Pancreas (tissue), 10 donors: Measurements from ENCODE around the gene VAMP5. TPM values are rescaled to one million over a fixed set of nuclear protein-coding genes. Genes with fewer than 3 reads are reported as not detected.
"Not testable (repeated sequence)": the region's sequence is repeated elsewhere in the genome, so short reads cannot be mapped to it uniquely, and the experiment has no call there.

Source experiments
- ATAC-seq, 4 donors: fragments of 200-7000 bp; cut with Tn5 transposase; one replicate each; pipeline versions ENCODE4 v1.8.0 to v1.9.1; 2020; ENCODE audit warnings: mild to moderate bottlenecking in 4 of 4, moderate library complexity in 4 of 4
- DNase-seq, 6 donors: peaks; one replicate each; pipeline ENCODE4 v3.0.0-alpha.2; 2020
- FAIRE-seq: peaks from 2 replicates; lab custom pipeline; 2012; peaks lifted over from hg19 to GRCh38; lab: Jason Lieb, UNC
- H3K27ac ChIP-seq, 4 donors: fragments of 200-600 bp; sonication (generic); 1 replicate in 3 of 4; 2 replicates in 1 of 4; pipeline versions ENCODE4 v1.5.0 to v1.8.0; 2020
- H3K27me3 ChIP-seq, 4 donors: fragments of 200-600 bp; one replicate each; pipeline ENCODE4 v1.8.0; 2021
- H3K36me3 ChIP-seq, 3 donors: fragments of 200-600 bp; sonication (generic) in 1 of 3; one replicate each; pipeline versions ENCODE4 v1.5.0 to v1.8.0; 2020 to 2021
- H3K4me1 ChIP-seq, 3 donors: fragments of 200-600 bp; one replicate each; pipeline ENCODE4 v1.8.0; 2021
- H3K4me3 ChIP-seq, 4 donors: fragments of 200-600 bp; sonication (generic) in 2 of 4; one replicate each; pipeline versions ENCODE4 v1.5.0 to v1.8.0; 2020 to 2021
- H3K9me3 ChIP-seq, 4 donors: fragments of 200-600 bp; one replicate each; pipeline ENCODE4 v1.8.0; 2021
- WGBS, 2 donors: extraction: QIAGEN DNeasy Blood & Tissue Kit; methylation state at CpG; one replicate each; pipeline ENCODE4 v1.1.7; 2013; 5-methylcytosine and 5-hydroxymethylcytosine counted together
- intact Hi-C, 3 donors: fragments of 100-400 bp; cut with DNase I; formaldehyde crosslinking; loops; one replicate each; pipeline versions ENCODE4 v1.11.1 to v1.14.2; 2022
- polyA plus RNA-seq, 2 donors: library from polyadenylated mRNA; stranded (reverse); fragments of 200-250 nt; gene quantifications; one replicate each; pipeline ENCODE4 v1.2.3, GENCODE V29; 2013
- total RNA-seq, 6 donors: library from RNA; stranded (reverse); fragmentation: NEBNext Ultra II Directional in 4 of 6; extraction: Animal tissue kit (Norgen Biotek cat#: 25700) in 4 of 6; gene quantifications; one replicate each; pipeline versions ENCODE4 v1.2.1 to v1.2.4, GENCODE V29; 2021 to 2023
- TF ChIP-seq, protein P1 (sequence below), 4 donors: fragments of 200-600 bp; sonication (generic) in 3 of 4; IDR thresholded peaks; one replicate each; pipeline versions ENCODE4 v1.5.0 to v1.8.0; 2021; ENCODE audit warnings: antibody characterized with exemption in 4 of 4
- donor health status: healthy with polysubstance abuse.
- donor health status: DM: no; HTN: no; CAD: no; lungs with moderate emphysema.
- donor health status: DM: no; HTN: no; CAD: no.
- donor health status: control.
- donor health status: control.
- donor health status: Bipolar disorder and iron deficiency.
- donor health status: DM: yes; HTN: yes; CAD: no.
- donor health status: DM: no; HTN: no; CAD: no.
- donor health status: DM: no; HTN: no; CAD: no.
- donor health status: DM: yes; HTN: yes; CAD: no.

VAMP5 gene
- total and polyA plus RNA-seq, 8 donors: 8.3 to 29.5 (median 13.0) TPM

DNA sequence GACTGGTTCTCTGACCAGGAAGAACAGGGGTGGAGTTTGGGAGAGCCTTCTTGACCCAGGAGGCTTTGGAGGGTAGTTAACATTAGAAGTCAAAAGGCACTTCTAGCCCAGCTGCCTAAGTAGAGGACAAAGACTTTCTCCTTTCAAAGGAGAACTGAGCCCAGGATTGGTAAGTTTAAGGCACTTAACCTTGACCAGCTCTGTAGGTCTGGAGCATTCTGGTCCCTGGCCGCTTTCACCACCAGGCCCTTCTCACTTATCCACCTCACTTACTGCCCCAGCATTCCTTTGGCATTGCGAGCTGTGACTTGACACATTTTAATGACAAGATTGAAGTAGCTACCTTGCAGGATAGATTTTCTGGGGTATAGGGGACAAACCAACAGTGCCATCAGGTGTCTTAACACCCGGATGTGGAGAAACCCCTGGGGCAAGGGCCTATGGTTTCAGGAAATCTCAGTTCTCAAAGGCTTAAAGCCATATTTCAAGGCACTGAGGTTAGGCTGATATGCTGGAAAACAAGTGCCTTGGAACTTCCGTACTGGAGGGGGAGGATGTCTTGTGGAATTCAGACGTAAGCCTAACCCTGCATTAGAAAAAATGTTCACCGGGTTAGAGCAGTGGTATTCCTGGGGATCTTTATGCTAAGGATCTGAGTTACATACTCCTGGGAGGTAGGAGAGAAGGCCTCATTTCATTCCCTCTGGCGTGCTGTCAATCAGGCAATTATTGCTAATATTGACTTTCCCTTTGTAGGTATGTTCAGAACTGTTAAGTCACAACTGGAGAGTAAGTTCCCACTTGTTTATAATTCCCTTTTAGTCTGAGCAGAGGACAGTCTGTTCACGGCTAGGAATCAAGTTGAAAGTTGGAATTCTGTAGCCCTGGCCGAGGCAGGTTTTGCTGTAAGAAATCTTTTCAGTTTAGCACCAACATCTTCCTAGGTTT lies 23.3 kb downstream of the VAMP5 start:
- no peak for DNase-seq
- H3K36me3 ChIP-seq: no peaks in the 10 kb centered on the region
- no peak for ATAC-seq
- peaks cover 9 to 34% (median 17%) of the 10 kb centered on the region in 3 donors for H3K4me1 ChIP-seq
- no peak overlapping the region for H3K4me3 ChIP-seq
- no peak overlapping the region for H3K27ac ChIP-seq
- H3K9me3 ChIP-seq: no peaks in the 10 kb centered on the region
- no peak for FAIRE-seq
- TF ChIP-seq, protein P1, sequence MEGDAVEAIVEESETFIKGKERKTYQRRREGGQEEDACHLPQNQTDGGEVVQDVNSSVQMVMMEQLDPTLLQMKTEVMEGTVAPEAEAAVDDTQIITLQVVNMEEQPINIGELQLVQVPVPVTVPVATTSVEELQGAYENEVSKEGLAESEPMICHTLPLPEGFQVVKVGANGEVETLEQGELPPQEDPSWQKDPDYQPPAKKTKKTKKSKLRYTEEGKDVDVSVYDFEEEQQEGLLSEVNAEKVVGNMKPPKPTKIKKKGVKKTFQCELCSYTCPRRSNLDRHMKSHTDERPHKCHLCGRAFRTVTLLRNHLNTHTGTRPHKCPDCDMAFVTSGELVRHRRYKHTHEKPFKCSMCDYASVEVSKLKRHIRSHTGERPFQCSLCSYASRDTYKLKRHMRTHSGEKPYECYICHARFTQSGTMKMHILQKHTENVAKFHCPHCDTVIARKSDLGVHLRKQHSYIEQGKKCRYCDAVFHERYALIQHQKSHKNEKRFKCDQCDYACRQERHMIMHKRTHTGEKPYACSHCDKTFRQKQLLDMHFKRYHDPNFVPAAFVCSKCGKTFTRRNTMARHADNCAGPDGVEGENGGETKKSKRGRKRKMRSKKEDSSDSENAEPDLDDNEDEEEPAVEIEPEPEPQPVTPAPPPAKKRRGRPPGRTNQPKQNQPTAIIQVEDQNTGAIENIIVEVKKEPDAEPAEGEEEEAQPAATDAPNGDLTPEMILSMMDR (IDR thresholded peaks at IDR 0.05): no peak
- H3K27me3 ChIP-seq: no peaks in the 10 kb centered on the region
- 69 to 75% methylated on average over 9 of the region's 9 CpGs for WGBS, 2 donors
- intact Hi-C loops: no loop called here

DNA sequence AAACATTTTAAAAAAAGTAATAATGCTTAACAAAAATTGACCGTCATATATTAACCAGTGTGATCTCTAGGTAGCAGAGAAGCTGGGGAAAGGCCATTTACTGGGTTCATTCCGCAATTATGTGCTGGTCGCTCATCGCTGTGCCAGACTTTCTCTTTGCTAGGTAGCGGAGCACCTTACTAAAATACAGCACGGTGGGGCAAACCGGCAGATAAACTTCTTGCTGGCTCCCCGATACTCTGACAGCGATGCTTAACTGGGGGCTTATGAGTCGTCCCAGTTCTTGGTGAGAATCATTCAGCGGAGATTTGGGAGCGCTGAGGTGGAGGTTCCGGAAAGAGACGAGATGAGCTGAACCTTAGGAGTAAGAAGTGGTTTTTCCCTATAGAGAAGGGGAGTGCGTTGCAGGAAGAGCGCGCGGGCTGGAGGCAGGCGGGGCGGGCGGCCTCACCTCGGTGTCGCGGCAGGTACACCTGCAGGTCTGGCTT lies 27.0 kb downstream of the VAMP5 start:
- DNase-seq (no peak), ATAC-seq (peak in 2 of 4 donors; percentile 36 to 45), FAIRE-seq (no peak)
- peak overlapping the region; percentile 57 to 91 (median 72) for H3K4me3 ChIP-seq
- H3K9me3 ChIP-seq: no peaks in the 10 kb centered on the region
- peaks cover 0 to 17% (median 0%) of the 10 kb centered on the region in 3 donors for H3K4me1 ChIP-seq
- peak overlapping the region; percentile 51 to 78 (median 64) for H3K27ac ChIP-seq
- 2 to 3% methylated on average over 23 to 24 of the region's 24 CpGs for WGBS, 2 donors
- no peaks in the 10 kb centered on the region for H3K27me3 ChIP-seq
- TF ChIP-seq, protein P1 (IDR thresholded peaks at IDR 0.05): no peak
- no peaks in the 10 kb centered on the region for H3K36me3 ChIP-seq
- intact Hi-C loops: no loop called here

DNA sequence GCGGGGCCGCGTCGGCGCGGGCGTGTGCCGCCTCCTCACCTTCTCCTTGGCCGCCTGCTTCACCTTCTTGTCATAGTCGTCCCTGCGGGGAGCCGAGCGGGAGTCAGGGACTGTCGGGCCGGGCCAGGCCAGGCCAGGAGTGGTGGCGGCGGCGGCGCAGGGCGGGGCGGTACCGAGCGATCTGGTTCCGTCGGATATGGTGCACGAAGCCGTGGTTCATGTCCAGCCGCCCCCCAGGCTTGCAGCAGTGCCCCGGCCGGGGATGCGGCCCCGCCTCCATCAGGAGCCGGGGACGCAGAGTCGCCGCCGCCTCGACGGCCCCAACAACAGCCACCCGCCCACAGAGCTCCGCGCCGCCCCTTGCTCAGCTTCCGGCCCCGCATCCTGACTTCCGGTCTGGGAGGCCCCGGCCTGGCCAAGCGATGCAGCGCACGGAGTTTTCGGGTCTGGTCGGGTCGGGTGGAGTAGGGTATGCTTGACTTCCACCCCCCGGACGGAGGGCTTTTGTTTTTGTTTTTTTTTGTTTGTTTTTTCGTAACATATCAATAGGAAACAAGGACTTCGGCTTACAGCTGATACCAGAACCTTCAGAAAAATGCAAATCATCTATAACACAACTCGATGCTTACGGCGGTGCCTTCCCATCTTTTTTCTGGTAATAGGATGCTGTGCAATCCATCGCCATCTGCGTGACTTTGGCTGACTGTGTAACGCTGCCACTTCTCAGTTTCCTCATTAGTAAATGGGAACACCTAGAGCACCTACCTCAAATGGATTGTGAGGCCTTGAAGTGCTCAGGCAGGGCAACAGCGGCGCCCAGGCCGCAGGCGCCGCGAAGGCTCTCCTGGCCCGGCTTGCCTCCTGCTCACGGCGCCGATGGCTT lies 27.7 kb downstream of the VAMP5 start, which contains the start of gene C2orf68:
Gene C2orf68, minus strand, starts transcription at position 362 of the 883 bp plus-strand sequence. Its CDS starts 82 bp downstream, at position 280.
- 7 to 16% methylated on average over 29 to 73 of the region's 73 CpGs for WGBS, 2 donors
- no peaks in the 10 kb centered on the region for H3K27me3 ChIP-seq
- H3K27ac ChIP-seq: peak within 1 kb of the TSS; percentile 51 to 78 (median 64)
- no peak for FAIRE-seq
- peaks cover under 1 to 18% (median 3%) of the 10 kb centered on the region in 3 donors for H3K4me1 ChIP-seq
- H3K4me3 ChIP-seq: peak within 1 kb of the TSS; percentile 57 to 91 (median 72)
- ATAC-seq: peak; percentile 85 to 91 (median 88)
- peak; percentile 87 to 95 (median 90) for DNase-seq
- H3K36me3 ChIP-seq: no peaks in the 10 kb centered on the region
- TF ChIP-seq, protein P1 (IDR thresholded peaks at IDR 0.05): no peak
- intact Hi-C loops: no loop called here
- H3K9me3 ChIP-seq: no peaks in the 10 kb centered on the region

DNA sequence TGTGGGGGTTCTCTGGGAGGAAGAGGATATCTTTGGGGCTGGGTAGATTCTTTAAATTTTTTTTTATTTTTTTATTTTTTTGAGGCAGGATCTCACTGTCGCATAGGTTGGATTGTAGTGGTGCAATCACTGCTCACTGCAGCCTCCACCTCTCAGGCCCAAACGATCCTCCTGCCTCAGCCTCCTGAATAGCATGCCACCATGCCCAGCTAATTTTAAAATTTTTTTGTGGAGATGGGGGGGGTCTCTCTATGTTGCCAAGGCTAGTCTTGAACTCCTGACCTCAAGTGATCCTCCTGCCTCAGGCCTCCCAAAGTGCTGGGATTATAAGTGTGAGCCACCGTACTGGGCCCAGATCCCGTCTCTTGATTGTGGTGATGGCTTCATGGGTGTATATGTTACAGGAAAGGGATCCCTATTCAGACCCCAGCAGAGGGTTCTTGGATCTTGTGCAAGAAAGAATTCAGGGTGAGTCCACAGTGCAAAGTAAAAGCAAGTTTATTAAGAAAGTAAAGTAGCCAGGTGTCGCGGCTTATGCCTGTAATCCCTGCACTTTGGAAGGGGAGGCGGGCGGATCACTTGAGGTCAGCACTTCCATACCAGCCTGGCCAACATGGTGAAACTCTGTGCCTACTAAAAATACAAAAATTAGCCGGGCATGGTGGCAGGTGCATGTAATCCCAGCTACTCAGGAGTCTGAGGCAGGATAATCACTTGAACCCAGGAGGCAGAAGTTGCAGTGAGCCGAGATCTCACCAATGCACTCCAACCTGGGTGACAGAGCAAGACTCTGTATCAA lies 29.7 kb downstream of the VAMP5 start:
- 81 to 87% methylated on average over 10 of the region's 10 CpGs for WGBS, 2 donors
- no peak for ATAC-seq
- Histone ChIP-seq H3K27me3 (no peaks in the 10 kb centered on the region), H3K27ac (no peak overlapping the region), H3K9me3 (no peaks in the 10 kb centered on the region), H3K36me3 (no peaks in the 10 kb centered on the region), H3K4me1 (peaks cover 5 to 23% (median 11%) of the 10 kb centered on the region in 3 donors), H3K4me3 (no peak overlapping the region)
- intact Hi-C loops: no loop called here
- FAIRE-seq: no peak
- peak in 1 of 6 donors; percentile 13 for DNase-seq
- TF ChIP-seq, protein P1 (IDR thresholded peaks at IDR 0.05): no peak

DNA sequence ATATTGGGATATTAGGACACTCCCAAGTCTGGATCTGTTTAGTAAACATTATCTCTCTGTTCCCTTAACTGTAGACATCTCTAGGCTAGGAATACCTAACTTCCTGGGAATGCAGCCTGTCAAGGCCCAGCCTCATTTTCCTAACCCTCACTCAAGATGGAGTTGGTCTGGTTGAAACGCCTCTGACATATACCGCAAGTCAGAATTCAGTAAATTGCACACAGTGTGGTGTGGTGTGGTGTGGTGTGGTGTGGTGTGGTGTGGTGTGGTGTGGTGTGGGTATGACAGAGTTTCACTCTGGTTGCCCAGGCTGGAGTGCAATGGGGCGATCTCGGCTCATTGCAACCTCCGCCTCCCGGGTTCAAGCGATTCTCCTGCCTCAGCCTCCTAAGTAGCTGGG lies 30.5 kb downstream of the VAMP5 start:
- not testable (repeated sequence) for FAIRE-seq
- DNase-seq: peak in 1 of 6 donors; percentile 39

More for the DNA sequence above, 30.5 kb downstream of the VAMP5 start:
- H3K4me3 ChIP-seq, H3K27me3 ChIP-seq, H3K27ac ChIP-seq, ATAC-seq, intact Hi-C loops, H3K36me3 ChIP-seq, H3K9me3 ChIP-seq: not testable (repeated sequence)
- peaks cover 5 to 20% (median 11%) of the 10 kb centered on the region in 3 donors for H3K4me1 ChIP-seq
- WGBS, 2 donors: 92 to 97% methylated on average over 7 of the region's 7 CpGs
